ENCODE results near the gene AP1AR.
A peak's percentile ranks its signal among the peaks of the same experiment; 100 is the strongest.
"Not testable (repeated sequence)": the region's sequence is repeated elsewhere in the genome, so short reads cannot be mapped to it uniquely, and the experiment has no call there.

AP1AR gene, protein sequence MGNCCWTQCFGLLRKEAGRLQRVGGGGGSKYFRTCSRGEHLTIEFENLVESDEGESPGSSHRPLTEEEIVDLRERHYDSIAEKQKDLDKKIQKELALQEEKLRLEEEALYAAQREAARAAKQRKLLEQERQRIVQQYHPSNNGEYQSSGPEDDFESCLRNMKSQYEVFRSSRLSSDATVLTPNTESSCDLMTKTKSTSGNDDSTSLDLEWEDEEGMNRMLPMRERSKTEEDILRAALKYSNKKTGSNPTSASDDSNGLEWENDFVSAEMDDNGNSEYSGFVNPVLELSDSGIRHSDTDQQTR

DNA sequence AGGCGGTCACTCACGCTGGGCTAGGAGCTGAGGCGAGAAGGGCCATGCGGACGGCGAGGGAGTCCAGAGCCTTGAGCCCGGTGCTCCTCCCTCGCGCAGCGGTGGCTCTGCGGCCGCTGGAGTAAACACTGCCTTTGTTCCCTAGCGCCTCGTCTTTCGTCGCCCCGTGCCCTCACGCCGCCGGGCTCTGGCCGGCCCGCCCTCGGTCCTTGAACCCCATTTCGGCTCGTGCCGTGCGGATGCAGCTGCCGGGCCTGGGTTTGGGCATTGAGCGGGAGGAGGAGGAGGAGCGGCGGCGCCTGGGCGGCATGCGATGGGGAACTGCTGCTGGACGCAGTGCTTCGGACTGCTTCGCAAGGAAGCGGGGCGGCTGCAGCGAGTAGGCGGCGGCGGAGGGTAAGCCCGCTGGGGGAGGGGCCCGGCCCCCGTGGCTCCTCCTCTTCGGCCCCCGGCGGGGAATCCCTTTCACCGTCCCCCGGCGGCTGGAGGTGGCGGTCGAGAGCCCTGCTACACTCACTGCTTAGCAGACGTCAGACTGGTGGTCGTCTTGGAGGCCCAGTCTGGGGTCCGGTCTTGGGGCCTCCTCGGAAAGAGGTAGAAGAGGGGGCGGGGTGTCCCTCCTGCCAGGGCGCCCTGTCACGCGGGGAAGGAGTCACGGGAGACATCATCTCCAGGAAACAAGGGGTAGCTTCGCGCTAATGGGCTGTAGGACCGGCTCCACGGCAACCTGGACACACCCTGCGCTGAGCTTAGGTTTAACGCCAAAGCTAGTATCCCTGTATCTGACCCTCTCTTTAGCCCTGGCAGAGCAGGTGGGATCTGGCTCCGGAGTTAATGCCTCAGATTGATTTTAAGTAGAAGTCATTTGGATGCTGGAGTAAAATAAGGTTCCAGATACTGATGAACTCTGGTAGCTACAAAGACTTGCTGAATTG, at the start of gene AP1AR:
Gene AP1AR, plus strand, starts transcription at position 9 of the 935 bp plus-strand sequence. Its CDS starts 305 bp downstream, at position 314.
- peak; percentile 55 for DNase-seq (ENCODE audit: low read depth)

DNA sequence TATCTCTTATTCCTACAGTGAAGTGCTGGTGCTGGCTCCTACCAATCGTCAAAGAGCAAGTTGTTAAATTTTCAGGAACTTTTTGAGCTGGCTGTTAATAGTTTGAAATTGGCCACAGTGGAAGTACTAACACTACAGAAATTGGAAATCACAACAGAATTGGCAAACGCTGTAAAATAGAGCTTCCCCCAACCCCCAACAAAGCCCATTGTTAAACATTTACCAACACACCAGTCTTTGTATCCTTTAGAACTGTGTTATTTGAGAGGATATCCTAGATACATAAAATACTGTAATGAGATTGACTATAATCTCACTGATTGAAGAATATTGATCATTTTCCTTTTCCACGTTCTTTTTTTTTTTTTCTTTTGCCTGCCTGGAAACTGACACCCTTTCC, 49.0 kb upstream of the AP1AR start:
- no peak for DNase-seq (ENCODE audit: low read depth)

DNA sequence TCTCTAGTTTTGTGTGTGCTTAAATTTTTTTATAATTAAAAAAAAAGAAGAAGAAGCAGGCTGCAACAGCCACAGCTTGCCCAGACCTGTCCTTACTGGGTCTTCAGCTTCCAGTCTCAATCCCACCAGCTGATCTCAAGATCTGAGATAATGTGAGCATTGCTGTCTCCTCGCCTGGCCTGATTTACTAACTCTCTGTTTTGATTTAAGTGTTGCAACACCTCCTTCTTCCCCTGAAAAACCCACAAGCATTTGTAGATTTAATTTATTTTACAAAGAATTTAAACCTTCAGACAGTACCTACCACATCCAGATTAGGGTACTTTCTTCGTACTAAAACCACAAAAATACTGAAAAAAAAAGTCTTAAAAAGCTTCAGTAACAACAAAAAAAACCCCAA, 48.3 kb upstream of the AP1AR start:
- DNase-seq (ENCODE audit: low read depth), result no peak

DNA sequence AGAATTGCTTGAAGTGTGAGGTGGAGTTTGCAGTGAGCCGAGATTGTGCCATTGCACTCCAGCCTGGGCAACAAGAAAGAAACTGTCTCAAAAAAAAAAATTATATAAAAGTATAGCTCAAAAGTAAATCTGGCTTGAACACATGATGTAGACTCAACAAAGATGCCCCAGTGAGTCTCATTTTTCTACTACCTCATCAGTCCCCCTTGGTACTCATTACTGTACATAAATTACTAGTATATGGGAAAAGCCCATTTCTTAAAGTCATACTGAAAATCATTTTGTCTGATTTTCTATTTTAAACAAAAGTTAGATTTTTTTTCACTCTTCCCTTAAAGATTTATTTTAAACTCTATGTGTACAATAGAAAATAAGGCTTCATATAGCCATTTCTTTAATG, 47.1 kb upstream of the AP1AR start:
- no peak for DNase-seq (ENCODE audit: low read depth)

DNA sequence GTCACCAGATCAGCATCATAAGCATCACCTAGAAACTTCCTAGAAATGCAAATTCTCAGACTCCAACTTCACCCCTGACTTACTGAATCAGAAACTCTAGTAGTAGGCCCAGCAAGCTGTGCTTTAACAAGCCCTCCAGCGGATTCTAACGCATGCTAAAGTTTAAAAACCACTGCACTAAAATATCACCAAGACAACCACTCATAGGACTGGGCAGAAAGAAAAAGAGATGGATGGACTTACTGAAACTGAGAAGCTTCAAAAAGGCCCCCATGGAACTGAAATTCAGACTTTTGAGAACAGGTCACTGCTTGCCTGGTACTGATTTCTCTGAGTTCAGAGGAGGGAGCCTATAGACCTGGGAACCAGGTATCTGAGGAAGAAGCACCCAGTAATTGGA, 46.3 kb upstream of the AP1AR start:
- DNase-seq (ENCODE audit: low read depth), result no peak

DNA sequence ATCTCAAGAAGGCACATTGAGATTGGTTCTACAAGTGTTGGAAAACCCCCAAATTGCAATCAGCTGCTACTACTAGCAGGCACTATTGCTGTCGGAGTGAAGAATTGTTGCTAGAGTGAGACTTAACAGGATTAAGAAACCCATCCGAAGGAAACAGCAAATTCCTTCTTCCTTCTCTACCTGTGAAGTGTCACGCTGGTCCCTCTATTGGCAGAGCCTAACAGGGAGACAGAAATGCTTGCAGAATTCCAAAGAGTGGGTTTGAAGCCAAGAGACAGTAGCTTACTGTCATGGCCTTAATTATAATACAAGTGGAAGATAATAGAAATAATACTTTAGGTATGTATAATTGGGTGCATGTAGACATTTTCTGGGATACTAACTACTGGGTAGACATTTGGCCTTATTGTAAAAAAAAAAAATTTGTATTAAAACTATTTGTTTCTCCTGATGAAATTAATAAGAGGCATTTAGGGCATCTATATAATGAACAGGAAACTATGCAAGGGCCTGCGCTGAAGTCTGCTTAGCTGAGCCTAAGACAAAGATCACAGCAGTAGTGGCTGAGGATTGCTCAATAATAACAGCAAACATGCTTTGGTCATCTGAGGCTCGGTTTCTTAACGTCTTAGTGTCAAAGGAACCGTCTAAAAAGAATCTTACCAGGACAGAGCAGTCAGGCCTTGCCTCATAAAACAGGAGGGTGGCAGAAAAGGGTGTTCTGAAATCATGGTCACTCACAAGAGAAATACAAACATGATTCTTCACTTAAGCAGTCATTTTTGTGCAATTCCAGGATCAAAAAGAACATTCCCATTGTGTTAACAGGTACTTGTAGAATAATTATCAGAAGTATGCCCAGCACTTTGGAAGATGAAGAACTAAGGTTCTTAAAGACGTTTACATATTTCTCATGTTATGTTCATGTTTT, 45.6 kb upstream of the AP1AR start:
- no peak for DNase-seq (ENCODE audit: low read depth)

DNA sequence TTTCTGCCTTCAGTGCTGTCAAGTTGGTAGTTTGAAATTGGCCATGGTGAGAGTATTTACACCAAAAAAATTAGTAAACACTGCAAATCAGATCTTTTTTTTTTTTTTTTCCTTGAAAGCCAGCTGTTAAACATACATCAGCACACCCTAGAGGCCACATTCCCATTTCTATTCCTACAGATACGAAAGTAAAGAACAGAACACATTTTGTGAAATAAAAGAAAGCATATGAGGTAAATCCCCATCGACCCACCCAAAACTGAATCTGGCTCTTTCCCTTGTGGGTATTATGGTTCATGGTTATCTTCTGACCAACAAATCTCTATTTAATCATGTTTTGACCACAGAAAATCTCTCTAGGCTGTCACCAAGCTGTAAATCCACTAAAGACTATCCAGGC, 41.8 kb upstream of the AP1AR start:
- DNase-seq (ENCODE audit: low read depth), result no peak

DNA sequence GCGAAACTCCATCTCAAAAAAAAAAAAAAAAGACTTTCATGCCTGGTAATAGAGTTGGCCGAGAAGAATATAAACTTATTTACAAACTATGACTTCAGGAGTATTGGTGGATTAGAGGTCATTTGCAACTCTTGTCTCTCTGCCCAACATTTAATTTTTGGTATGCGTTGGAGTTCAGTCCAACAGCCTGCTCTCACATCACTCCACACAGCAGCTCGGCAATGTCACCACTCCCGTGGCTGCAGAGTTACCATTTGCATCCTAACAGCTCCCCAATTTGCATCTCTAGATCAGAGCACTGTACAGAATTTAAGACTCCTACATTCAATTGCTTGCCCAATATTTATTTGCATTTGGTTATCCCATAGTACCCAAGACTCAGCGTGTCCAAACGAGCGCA, 40.9 kb upstream of the AP1AR start:
- no peak for DNase-seq (ENCODE audit: low read depth)

DNA sequence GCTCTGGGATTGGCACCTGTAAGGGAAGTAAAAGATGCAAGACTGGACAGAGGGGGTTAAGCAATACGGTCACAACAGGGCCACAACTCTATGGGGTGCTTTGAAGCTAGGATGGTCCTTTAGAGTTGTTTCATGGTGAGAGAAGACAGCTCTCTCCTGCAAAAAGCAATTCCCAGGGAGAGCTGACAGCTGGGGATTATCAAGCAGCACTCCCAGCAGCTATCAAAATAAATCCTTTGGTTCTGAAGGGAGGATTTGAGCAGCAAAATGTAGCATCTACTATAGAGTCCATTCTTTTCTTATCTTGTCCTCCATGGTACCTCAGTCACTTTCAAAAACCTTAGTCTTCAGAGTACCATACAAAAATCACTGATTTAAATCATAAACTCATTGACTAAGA, 35.1 kb upstream of the AP1AR start:
- DNase-seq (ENCODE audit: low read depth), result no peak

DNA sequence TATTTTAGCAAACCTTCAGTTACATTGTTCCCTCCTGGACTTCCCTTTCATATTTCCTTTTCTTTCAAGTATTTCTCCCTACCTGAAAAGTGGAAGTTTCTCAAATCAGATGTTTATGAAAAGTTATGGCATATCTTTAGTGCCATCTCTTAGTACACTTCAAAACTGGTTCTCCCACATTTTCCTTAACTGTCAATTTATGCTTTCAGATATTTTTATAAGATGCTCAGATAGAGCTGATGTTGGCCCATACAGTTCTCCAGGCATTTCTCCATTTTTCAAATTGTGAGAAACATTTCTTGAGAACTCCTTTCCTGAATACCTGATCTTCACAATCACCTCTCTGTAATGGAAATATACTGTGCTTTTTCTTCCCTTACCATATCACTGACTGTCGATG, 32.5 kb upstream of the AP1AR start:
- no peak for DNase-seq (ENCODE audit: low read depth)

DNA sequence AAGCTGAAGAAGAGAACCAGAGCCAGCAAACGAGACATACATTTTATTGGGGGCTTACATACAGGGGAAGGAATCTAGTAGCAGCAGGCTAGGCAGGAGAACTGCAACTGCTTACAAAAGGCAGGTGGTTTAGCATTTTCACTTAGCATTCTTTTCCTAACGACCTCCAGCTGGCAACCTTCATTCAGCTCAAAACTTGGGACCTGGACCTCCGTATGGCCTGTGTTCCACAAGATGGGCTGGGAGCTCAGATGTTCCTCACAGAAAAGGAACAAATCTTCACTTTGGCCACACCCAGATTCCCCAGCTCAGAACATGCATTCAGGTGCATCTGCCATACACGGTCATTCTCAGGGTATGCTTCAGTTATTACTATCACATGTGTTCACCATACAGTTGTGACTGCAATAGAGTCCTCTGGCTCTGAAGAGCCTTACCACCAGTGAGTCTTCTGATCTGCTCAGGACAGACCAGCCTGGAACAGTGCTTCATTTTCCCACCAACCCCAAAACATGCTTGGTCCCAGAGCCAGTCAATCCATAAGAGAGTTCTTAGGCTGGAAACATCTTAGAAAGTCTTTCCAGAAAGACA, 29.6 kb upstream of the AP1AR start:
- DNase-seq (ENCODE audit: low read depth), result no peak

DNA sequence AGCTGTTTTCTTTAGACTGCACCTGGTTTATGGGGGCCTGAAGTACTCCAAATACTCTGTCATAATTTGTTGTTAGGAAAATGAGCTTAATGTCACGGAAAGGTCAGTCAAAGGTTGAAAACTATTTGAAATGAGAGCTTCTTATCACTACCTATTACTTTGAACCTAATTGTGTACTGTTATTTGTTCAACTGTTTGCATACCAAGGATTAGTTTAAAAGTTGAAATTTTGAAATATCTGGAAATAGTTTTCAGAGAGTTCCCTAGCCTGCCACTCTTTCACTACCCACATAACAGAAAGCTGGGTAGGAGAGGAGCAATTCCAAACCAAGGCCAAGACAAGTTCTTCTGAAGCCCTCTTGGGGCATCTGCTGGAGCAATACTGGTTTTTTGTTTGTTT, 28.0 kb upstream of the AP1AR start:
- no peak for DNase-seq (ENCODE audit: low read depth)

DNA sequence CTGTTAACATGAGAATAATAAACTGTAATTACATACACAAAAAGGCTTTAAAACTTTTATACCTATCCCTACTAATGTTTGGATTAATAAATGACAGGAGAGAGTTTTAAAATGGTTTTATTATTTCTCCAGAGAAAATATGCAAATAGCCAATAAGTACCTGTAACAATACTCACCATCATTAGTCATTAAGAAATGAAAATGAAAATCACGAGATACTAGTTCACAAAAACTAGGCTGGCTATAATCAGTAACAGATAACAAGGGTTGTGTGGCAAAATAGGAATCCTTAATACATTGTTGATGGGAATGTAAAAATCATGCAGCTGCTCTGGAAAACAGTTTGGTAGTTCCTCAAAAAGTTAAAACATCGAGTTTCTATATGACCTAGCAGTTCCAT, 25.2 kb upstream of the AP1AR start:
- no peak for DNase-seq (ENCODE audit: low read depth)

DNA sequence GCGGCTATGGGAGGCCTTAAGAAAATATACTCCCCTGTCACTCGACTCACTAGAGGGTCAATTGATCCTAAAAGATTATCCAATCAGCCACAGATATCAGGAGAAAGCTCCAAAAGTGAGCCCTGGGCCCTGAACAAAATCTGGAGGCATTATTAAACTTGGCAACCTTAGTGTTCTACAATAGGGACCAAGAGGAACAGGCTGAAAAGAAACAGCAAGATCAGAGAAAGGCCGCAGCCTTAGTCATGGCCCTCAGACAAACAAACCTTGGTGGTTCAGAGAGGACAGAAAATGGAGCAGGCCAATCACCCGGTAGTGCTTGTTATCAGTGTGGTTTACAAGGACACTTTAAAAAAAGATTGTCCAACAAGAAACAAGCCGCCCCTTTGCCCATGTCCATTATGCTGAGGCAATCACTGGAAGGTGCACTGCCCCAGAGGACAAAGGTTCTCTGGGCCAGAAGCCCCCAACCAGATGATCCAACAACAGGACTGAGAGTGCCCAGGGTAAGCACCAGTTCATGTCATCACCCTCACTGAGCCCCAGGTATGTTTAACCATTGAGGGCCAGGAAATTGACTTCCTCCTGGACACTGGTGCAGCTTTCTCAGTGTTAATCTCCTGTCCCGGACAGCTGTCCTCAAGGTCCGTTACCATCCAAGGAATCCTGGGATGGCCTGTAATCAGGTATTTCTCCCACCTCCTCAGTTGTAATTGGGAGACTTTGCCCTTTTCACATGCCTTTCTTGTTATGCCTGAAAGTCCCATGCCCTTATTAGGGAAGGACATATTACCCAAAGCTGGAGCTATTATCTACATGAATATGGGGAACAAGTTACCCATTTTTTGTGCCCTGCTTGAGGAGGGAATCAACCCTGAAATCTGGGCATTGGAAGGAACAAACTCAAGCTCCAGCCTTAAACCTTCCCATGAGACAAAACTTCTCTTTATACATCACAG, 23.2 kb upstream of the AP1AR start:
- DNase-seq (ENCODE audit: low read depth), result not testable (repeated sequence)

DNA sequence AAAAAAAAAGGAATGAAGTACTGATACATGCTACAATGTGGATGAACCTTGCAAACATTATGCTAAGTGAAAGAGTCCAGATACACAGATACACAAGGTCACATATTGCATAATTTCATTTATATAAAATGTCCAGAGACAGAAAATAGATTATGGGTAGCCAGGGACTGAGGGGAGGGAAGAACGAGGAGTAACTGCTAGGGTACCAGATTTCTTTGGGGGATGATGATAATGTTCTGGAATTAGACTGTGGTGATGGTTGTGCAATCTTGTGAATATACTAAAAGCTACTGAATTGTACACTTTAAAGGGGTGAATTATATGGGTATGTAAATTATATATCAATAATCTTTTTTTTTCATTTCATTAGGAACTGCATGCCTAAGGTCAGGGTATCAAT, 20.8 kb upstream of the AP1AR start:
- no peak for DNase-seq (ENCODE audit: low read depth)

DNA sequence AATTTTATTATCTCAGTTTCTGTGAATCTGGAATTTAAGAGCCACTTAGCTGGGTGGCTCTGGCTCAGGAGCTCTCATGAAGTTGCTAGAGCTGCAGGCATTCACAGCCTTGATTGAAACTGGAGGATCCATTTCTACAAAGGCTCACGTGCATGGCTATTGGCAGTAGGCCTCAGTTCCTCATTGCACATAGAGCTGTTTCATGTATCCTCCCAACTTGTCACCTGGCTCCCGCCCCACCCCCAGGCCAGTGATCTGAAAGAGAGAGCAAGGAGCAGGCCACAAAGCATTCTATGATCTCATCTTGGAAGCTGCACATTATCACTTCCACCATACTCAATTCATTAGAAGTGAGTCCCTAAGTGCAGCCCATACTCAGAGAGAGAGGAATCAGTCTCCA, 18.5 kb upstream of the AP1AR start:
- DNase-seq (ENCODE audit: low read depth), result no peak

DNA sequence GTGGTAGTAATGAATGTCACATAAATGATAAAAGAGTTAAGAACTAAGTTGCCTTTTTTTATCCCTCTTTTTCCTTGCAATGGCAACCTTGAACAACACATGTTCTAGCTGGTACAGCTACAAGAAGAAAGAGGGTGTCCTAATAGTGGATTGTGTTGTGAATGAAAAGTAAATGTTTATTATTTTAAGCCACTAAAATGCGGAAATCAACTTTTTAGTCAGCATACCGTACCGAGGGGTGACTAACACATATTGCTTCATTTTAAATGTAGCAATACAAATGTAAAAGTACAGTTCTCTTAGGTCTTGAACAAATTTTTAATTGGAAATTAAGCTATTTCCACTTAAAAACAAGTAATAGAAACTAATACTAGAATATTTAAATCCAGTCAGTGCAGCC, 17.7 kb upstream of the AP1AR start:
- DNase-seq (ENCODE audit: low read depth), result no peak

DNA sequence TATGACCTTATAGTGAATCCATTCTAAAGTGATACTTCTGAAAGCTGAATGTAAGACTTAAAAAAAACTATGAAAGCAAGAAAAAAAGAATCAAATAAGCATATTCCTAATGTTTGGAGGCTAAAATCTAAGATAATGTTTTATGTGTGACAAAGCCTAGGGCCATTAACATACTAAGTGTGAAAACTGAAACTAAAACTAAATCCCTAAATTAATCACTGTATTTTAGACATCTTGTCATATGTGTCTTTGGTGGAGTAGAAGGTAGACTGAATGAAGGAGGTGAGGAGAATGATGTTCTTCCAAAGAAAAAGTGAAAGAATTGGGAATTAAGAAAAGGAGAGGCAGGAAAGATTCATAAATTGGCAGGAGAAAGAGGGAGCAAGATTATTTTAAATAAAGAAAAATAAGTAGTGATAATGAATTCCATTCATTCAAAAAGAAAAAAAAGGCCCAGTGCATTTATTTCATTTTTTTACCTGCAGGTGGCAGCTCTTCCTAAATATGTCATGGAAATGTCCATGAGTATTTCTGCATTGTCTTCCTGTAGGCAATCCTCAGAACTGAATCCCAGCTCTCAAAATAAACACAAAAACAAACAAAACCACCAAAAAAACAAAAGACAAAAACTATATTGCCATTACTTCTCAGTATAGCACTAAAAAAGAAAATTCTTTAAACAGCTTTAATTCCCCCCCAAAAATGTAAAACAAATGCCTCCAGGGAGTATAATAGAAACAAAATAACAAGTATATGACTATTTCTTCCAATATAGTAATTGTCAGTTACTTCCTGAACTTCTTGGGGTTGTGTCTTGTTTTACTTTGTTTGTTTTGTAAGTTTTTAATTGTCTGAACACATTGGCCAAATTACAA, 17.0 kb upstream of the AP1AR start:
- no peak for DNase-seq (ENCODE audit: low read depth)

DNA sequence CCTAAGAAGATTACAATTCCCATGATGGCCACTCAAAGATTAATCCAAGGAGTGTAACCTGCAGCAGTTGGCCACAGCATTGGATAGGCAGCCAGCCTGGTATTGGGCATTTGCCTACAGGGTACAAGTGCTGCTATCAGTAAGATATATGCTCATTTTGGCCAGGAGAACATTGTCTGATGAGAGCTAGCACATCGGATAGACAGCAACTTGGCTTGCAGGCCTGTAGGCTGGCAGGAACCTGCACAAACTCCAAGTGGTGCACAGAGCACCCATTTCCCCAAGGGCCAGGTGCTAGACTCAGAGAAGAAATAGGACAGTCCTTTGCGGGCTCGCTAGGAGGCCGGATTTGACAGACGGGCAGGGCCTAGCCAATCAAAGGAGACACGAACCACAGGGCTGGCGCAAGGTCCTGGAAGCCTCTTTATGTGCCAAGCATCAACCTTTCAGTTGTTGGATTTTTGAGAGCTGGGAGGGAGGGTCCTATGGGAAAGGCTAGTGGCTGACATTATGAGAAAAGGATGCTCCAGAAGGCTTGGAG, 11.7 kb upstream of the AP1AR start:
- DNase-seq (ENCODE audit: low read depth), result no peak

All from stimulated activated CD8-positive, alpha-beta memory T cell treated with anti-CD3 and anti-CD28 coated beads, Interleukin-7, amount 100 ng/mL, for 24 hours (primary cell).